Skeletal muscle satellite cell (primary cell): ENCODE data around the gene CD248.
A peak's percentile ranks its signal among the peaks of the same experiment; 100 is the strongest.
"Not testable (repeated sequence)": the region's sequence is repeated elsewhere in the genome, so short reads cannot be mapped to it uniquely, and the experiment has no call there.

Source experiments
- H3K27me3 ChIP-seq: 2 replicates; pipeline ENCODE4 v1.7.0; 2013; ENCODE audit warnings: low read length; ENCODE audit not compliant: control insufficient read depth, insufficient read depth
- H3K36me3 ChIP-seq: 2 replicates; pipeline ENCODE4 v1.7.0; 2013; ENCODE audit warnings: mild to moderate bottlenecking, control low read depth, low read length; ENCODE audit not compliant: insufficient read depth
- H3K4me1 ChIP-seq: 2 replicates; pipeline ENCODE4 v1.7.0; 2013; ENCODE audit warnings: low read length; ENCODE audit not compliant: control insufficient read depth, insufficient read depth
- H3K4me2 ChIP-seq: 2 replicates; pipeline ENCODE4 v1.7.0; 2013; ENCODE audit warnings: mild to moderate bottlenecking, low read length
- H3K4me3 ChIP-seq: 2 replicates; pipeline ENCODE4 v1.7.0; 2013; ENCODE audit warnings: low read length
- H3K9ac ChIP-seq: 2 replicates; pipeline ENCODE4 v1.7.0; 2013; ENCODE audit warnings: mild to moderate bottlenecking, low read depth, low read length, moderate library complexity
- H3K9me3 ChIP-seq: replicated peaks from 2 replicates; pipeline ENCODE4 v1.7.0; 2013; ENCODE audit warnings: mild to moderate bottlenecking, control low read depth, low read length

The CD248 gene

DNA sequence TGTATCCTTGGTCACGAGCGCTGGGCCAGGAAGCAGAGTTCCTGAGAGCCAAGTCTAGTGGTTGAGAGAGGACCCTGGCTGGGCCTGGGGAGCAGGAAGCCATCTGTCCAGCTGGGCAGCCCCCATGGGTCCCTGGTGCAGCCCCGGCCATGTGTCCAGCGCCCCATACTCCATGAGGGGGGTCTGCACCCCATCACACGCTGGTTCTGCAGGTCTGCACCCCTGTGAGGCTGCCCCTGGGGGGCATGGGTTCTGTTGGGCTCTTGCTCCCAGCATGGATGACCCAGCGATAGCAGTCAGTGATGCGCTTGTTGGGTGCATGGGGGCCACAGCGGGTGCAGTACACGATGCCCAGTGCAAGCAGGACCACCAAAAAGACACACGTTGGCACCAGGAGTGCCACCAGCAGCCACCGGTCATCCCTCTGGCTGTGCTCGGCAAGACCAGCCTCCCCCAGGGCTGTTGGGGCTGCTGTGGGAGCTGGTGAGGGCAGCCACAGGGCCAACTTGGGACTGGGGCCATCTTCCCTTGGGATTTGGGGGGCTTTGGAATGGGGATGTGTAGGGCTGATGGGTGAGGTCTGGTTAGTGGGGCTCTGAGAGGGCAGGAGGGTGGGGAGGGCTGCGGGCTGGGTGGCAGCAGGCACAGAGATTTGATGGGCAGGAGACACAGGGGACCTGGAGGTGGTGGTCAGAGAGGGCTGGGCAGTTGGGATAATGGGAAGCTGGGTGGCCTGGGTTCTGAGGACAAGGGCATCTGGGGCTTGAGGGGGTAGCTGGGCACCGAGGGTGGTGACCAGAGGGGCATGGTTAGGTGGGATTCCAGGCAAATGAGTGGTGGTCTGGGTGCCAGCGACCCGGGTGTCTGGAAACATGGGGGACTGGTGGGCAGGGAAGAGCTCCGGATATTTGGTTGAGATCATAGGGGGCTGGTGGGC is 2.0 kb downstream of the CD248 start:
- H3K36me3 ChIP-seq: no peaks in the 10 kb centered on the region
- H3K27me3 ChIP-seq: peaks cover 11% of the 10 kb centered on the region
- no peak overlapping the region for H3K4me3 ChIP-seq
- peaks cover 41% of the 10 kb centered on the region for H3K4me1 ChIP-seq
- H3K9ac ChIP-seq: no peak overlapping the region
- no peak overlapping the region for H3K4me2 ChIP-seq
- H3K9me3 ChIP-seq: no peaks in the 10 kb centered on the region

DNA sequence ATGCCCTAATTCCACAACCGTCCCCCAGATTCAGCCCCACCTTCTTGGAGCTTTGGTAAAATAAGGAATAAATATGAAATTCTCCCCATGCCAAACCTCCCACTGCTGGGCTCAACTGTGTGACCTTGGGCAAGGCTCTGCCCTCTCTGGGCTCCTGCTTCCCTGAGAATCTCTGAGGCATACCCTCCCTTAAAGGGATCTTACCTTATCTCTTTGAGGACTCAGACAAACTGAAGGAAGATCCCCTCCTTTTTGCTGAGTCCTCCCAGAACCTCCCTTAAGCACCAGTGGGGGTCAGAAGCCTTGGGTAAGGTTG is 2.7 kb downstream of the CD248 start:
- peaks cover 17% of the 10 kb centered on the region for H3K27me3 ChIP-seq
- H3K4me2 ChIP-seq: no peak overlapping the region
- no peak overlapping the region for H3K4me3 ChIP-seq
- H3K9me3 ChIP-seq: no peaks in the 10 kb centered on the region
- H3K9ac ChIP-seq: no peak overlapping the region
- H3K36me3 ChIP-seq: no peaks in the 10 kb centered on the region
- H3K4me1 ChIP-seq: peaks cover 41% of the 10 kb centered on the region

DNA sequence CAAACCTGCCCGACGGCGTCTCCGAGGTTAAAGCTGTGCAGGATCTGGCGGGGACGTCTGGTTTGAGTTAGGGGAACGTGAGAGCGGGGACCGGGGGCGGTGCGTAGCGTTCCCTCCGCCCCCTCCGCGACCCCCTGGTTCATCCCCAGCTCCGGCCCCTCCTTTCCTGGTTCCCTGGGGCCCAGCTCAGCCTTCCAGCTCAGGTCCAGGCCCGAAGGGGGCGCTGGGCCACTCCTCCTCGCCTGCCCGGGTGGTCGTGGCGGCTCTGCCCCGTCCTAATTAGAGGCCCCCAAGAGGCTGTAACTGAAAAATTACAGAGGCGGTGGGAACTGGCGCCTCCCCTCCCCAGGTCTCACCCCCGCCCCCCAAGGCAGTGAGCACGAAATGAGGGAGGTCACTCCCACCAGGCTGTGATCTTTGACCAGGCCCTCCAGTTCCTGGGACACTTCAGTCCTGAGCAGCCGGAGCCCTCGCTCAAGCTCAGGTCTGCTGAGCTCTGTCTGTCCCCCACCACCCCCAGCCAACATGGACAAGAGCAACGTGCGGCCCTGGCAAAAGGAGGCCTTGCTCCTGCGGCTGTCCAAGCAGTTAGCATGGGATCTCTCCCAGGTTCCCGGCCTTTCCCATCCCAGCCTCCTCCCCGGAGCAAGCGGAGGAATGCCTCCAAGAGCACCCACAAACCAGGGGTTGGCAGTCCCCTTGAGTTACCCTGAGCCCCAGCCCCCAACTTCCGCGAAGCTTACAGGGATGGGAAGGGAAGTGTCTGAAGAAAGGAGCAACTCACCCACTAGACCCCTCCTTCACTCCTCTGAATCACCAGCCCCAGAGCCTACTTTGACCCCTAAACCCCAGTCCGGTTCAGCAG is 3.3 kb downstream of the CD248 start:
- Histone ChIP-seq H3K27me3 (peaks cover 20% of the 10 kb centered on the region), H3K4me2 (peak overlapping the region; percentile 66), H3K4me1 (peaks cover 35% of the 10 kb centered on the region), H3K4me3 (peak overlapping the region; percentile 38), H3K9me3 (no peaks in the 10 kb centered on the region), H3K36me3 (no peaks in the 10 kb centered on the region), H3K9ac (peak overlapping the region; percentile 43)

GRCh38 chr11:66312549-66313320 is 4.1 kb downstream of the CD248 start:
- H3K27me3 ChIP-seq: peaks cover 21% of the 10 kb centered on the region
- no peaks in the 10 kb centered on the region for H3K9me3 ChIP-seq
- peak overlapping the region; percentile 96 for H3K4me2 ChIP-seq
- peak overlapping the region; percentile 77 for H3K9ac ChIP-seq
- H3K4me1 ChIP-seq: peaks cover 27% of the 10 kb centered on the region
- H3K4me3 ChIP-seq: peak overlapping the region; percentile 78
- no peaks in the 10 kb centered on the region for H3K36me3 ChIP-seq

DNA sequence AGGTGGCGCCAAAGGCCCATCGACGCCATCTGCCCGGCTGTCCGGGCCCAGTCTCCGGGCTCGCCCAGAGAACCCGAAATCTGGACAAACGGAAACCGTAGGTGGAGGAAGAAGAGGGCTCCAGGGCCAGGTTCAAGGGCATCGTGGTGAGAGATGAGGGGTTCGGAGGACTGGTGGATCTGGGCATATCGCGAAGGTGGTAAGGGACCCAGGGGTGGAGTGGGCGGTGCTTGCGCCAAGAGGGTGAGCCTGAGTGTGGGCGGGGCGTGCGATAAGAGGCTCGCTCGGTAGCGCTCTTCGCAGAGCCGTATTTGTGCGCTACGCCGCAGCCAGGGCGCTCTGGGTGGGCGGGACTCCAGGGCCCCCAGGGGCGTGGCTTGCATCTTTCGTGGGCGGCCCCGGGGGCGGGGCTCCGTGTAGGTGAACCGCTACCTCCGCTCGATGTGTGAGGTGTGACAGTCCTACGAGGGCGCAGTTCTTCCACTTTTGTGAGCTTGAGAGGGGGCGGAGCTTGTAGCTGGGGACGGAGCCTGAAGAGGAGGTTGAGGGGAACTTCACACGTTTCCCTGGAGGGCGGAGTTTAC is 4.8 kb downstream of the CD248 start:
- Histone ChIP-seq H3K4me1 (peaks cover 20% of the 10 kb centered on the region), H3K4me3 (peak overlapping the region; percentile 78), H3K9ac (peak overlapping the region; percentile 77), H3K36me3 (no peaks in the 10 kb centered on the region), H3K9me3 (no peaks in the 10 kb centered on the region), H3K27me3 (peaks cover 27% of the 10 kb centered on the region), H3K4me2 (peak overlapping the region; percentile 96)

DNA sequence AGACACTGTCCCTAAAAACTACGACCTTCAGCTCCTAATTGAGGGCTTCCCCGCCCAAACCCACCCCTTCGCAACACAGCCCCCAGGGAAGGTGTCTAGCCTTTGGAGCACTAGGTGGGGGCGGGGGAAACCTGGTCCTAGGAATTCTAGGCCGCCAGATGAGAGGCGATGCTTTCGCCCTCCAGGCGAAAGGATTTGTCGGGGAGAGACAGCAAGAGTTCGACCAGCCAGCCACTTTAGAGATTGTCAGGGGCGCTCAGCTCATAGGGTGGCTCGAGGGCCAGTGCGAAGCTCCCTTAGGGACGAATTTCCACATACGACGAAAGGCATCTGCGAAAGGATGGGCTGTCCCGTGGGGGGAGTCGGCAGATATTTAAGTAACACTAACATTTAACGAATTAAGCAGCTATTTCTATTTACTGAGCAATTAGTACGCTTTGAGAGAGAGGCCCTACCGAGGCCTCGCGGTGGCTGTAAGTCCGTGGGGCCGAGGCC is 5.3 kb downstream of the CD248 start:
- peaks cover 18% of the 10 kb centered on the region for H3K4me1 ChIP-seq
- no peaks in the 10 kb centered on the region for H3K36me3 ChIP-seq
- peaks cover 27% of the 10 kb centered on the region for H3K27me3 ChIP-seq
- peak overlapping the region; percentile 78 for H3K4me3 ChIP-seq
- H3K9ac ChIP-seq: peak overlapping the region; percentile 77
- peak overlapping the region; percentile 96 for H3K4me2 ChIP-seq
- H3K9me3 ChIP-seq: no peaks in the 10 kb centered on the region

GRCh38 chr11:66310803-66311440 is 5.9 kb downstream of the CD248 start:
- H3K36me3 ChIP-seq, H3K9me3 ChIP-seq, H3K4me3 ChIP-seq, H3K9ac ChIP-seq, H3K4me2 ChIP-seq: not testable (repeated sequence)
- peaks cover 12% of the 10 kb centered on the region for H3K4me1 ChIP-seq
- peaks cover 21% of the 10 kb centered on the region for H3K27me3 ChIP-seq

DNA sequence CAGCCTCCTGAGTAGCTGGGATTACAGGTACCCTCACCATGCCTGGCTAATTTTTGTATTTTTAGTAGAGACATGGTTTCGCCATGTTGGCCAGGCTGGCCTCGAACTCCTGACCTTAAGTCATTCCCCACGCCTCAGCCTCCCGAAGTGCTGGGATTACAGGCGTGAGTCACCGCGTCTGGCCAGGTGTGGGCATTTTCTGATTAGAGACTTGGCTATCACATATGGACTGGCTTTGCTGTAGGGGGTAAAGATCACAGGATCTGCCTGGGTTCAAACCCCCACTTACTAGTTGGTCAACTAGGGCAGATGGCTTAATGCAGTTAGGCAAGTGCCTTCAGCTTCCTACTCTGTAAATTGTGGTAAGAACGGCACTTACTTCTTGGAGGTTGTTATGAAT is 6.5 kb downstream of the CD248 start:
- no peak overlapping the region for H3K4me2 ChIP-seq
- H3K27me3 ChIP-seq: peaks cover 18% of the 10 kb centered on the region
- no peaks in the 10 kb centered on the region for H3K9me3 ChIP-seq
- no peaks in the 10 kb centered on the region for H3K36me3 ChIP-seq
- H3K9ac ChIP-seq: no peak overlapping the region
- no peak overlapping the region for H3K4me3 ChIP-seq
- H3K4me1 ChIP-seq: peaks cover 11% of the 10 kb centered on the region

DNA sequence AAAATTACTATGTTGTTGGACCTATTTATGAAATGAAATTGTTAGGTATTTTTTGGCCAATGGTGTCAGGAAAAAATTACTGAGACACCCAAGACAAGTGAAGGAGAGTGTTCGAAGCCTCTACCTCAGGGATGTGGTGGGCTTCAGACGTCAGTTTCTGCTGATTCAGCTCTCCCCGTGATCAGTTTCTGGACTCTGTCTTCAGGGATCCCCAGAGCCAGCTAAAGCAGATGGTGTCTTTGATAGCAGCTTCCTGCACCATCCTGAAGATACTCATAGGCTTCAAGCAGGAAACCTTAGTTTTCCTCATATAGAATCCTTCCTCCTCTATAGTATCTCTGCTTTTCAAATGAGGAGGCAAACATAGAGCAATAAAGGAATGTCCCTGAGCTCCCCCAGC is 7.4 kb downstream of the CD248 start:
- H3K36me3 ChIP-seq: no peaks in the 10 kb centered on the region
- no peak overlapping the region for H3K4me2 ChIP-seq
- peaks cover 18% of the 10 kb centered on the region for H3K27me3 ChIP-seq
- no peak overlapping the region for H3K9ac ChIP-seq
- peaks cover 11% of the 10 kb centered on the region for H3K4me1 ChIP-seq
- no peaks in the 10 kb centered on the region for H3K9me3 ChIP-seq
- H3K4me3 ChIP-seq: no peak overlapping the region

DNA sequence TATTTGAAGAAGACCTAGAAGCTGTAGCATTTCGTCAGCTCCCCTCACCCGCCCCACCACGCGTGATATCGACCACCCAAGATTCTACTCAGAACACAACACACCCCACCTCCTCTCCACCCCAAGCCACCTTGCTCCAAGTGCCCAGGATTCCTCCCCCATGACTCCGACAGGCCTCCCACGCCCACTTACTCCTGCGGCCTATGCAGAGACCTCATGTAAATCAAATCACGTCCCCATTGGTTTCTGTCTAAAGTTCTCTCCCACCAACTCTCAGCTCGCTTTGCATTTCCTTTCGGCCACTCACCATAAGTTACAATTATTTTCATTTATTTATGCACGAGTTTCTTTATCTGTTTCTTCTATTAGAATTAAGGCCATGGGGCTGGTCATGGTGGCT is 14.2 kb downstream of the CD248 start:
- Histone ChIP-seq H3K9ac (no peak overlapping the region), H3K4me3 (no peak overlapping the region), H3K4me1 (no peaks in the 10 kb centered on the region), H3K9me3 (no peaks in the 10 kb centered on the region), H3K36me3 (no peaks in the 10 kb centered on the region), H3K4me2 (no peak overlapping the region), H3K27me3 (peaks cover 10% of the 10 kb centered on the region)
